Smooth muscle cell (in vitro differentiated cells): ENCODE data around the gene OS9. TPM values are rescaled to one million over a fixed set of nuclear protein-coding genes. Genes with fewer than 3 reads are reported as not detected.

Experiments
- microRNA-seq: library from miRNA; unstranded; fragments of <30 nt; microRNA quantifications from one replicate; pipeline ENCODE4, GENCODE V29; 2016; ENCODE audit warnings: borderline number of aligned reads
- polyA plus RNA-seq: library from polyadenylated mRNA; unstranded; fragments of >200 nt; fragmentation: Nextera tagmentation; extraction: Ambion mirVana; gene quantifications from 2 replicates; pipeline ENCODE4 v1.2.1, GENCODE V29; 2016
- total RNA-seq: library from RNA; depleted of rRNA; stranded (reverse); fragments of >200 nt; gene quantifications from 2 replicates; pipeline ENCODE4 v1.2.3, GENCODE V29; 2014

The OS9 gene
- total and polyA plus RNA-seq, 2 experiments from 2014 or later, result 179 to 236 TPM

Small RNA genes lying within 50 kb of the gene (microRNA-seq; reads per million reads assigned to microRNA genes)
- not detected for gene MIR6759

Other genes starting within 250 kb of the OS9 start
- gene INHBE, start 238.8 kb upstream of the OS9 start, total RNA-seq, result 5.4 and 11.5 TPM in 2 replicates
- gene INHBE, start 238.8 kb upstream of the OS9 start, polyA plus RNA-seq, result 2.1 and 2.3 TPM in 2 replicates
- 1.4 and 1.5 TPM in 2 replicates for gene GLI1, start 234.3 kb upstream of the OS9 start, total RNA-seq
- gene GLI1, start 234.3 kb upstream of the OS9 start, polyA plus RNA-seq, result 0.50 and 1.2 TPM in 2 replicates
- 1.3 TPM in 1 of 2 replicates, not detected in the other for gene ARHGAP9, start 214.3 kb upstream of the OS9 start, total RNA-seq
- not detected in 2 replicates for gene ARHGAP9, start 214.3 kb upstream of the OS9 start, polyA plus RNA-seq
- gene MARS1, start 206.1 kb upstream of the OS9 start, total RNA-seq, result 192 and 629 TPM in 2 replicates
- gene MARS1, start 206.1 kb upstream of the OS9 start, polyA plus RNA-seq, result 186 and 187 TPM in 2 replicates
- gene DDIT3, start 173.6 kb upstream of the OS9 start, total RNA-seq, result 25.8 and 28.4 TPM in 2 replicates
- 27.8 and 43.5 TPM in 2 replicates for gene DDIT3, start 173.6 kb upstream of the OS9 start, polyA plus RNA-seq
- 3.7 and 9.1 TPM in 2 replicates for gene MBD6, start 171.3 kb upstream of the OS9 start, total RNA-seq
- gene MBD6, start 171.3 kb upstream of the OS9 start, polyA plus RNA-seq, result 11.7 and 18.4 TPM in 2 replicates
- gene DCTN2, start 146.9 kb upstream of the OS9 start, total RNA-seq, result 88.0 and 107 TPM in 2 replicates
- 119 and 127 TPM in 2 replicates for gene DCTN2, start 146.9 kb upstream of the OS9 start, polyA plus RNA-seq
- 2.2 and 2.8 TPM in 2 replicates for gene KIF5A, start 144.1 kb upstream of the OS9 start, total RNA-seq
- 0.34 and 0.53 TPM in 2 replicates for gene KIF5A, start 144.1 kb upstream of the OS9 start, polyA plus RNA-seq
- gene PIP4K2C, start 102.9 kb upstream of the OS9 start, total RNA-seq, result 39.5 and 53.8 TPM in 2 replicates
- 33.3 and 41.1 TPM in 2 replicates for gene PIP4K2C, start 102.9 kb upstream of the OS9 start, polyA plus RNA-seq
- 28.9 and 29.4 TPM in 2 replicates for gene DTX3, start 89.3 kb upstream of the OS9 start, total RNA-seq
- gene DTX3, start 89.3 kb upstream of the OS9 start, polyA plus RNA-seq, result 43.0 and 48.2 TPM in 2 replicates
- 13.9 and 18.5 TPM in 2 replicates for gene ARHGEF25, start 82.7 kb upstream of the OS9 start, total RNA-seq
- 1.5 and 3.8 TPM in 2 replicates for gene ARHGEF25, start 82.7 kb upstream of the OS9 start, polyA plus RNA-seq
- gene B4GALNT1, start 60.9 kb upstream of the OS9 start, total RNA-seq, result 1.7 and 1.8 TPM in 2 replicates
- gene B4GALNT1, start 60.9 kb upstream of the OS9 start, polyA plus RNA-seq, result 2.1 and 5.6 TPM in 2 replicates
- gene AGAP2, start 44.6 kb downstream of the OS9 start, total RNA-seq, result not detected in 2 replicates
- not detected in 2 replicates for gene AGAP2, start 44.6 kb downstream of the OS9 start, polyA plus RNA-seq
- 68.0 and 105 TPM in 2 replicates for gene TSPAN31, start 50.9 kb downstream of the OS9 start, total RNA-seq
- gene TSPAN31, start 50.9 kb downstream of the OS9 start, polyA plus RNA-seq, result 48.6 and 55.1 TPM in 2 replicates
- 144 and 158 TPM in 2 replicates for gene CDK4, start 58.2 kb downstream of the OS9 start, total RNA-seq
- 215 and 235 TPM in 2 replicates for gene CDK4, start 58.2 kb downstream of the OS9 start, polyA plus RNA-seq
- gene MARCHF9, start 61.0 kb downstream of the OS9 start, total RNA-seq, result 6.5 and 8.6 TPM in 2 replicates
- gene MARCHF9, start 61.0 kb downstream of the OS9 start, polyA plus RNA-seq, result 3.7 and 6.8 TPM in 2 replicates
- 0.81 and 0.90 TPM in 2 replicates for gene CYP27B1, start 72.9 kb downstream of the OS9 start, total RNA-seq
- 1.3 and 1.7 TPM in 2 replicates for gene CYP27B1, start 72.9 kb downstream of the OS9 start, polyA plus RNA-seq
- 4.1 and 7.7 TPM in 2 replicates for gene METTL1, start 78.0 kb downstream of the OS9 start, total RNA-seq
- 20.3 and 24.9 TPM in 2 replicates for gene METTL1, start 78.0 kb downstream of the OS9 start, polyA plus RNA-seq
- gene EEF1AKMT3, start 78.5 kb downstream of the OS9 start, total RNA-seq, result 6.2 and 8.0 TPM in 2 replicates
- 9.0 and 9.9 TPM in 2 replicates for gene EEF1AKMT3, start 78.5 kb downstream of the OS9 start, polyA plus RNA-seq
- gene TSFM, start 88.7 kb downstream of the OS9 start, total RNA-seq, result 14.5 and 16.8 TPM in 2 replicates
- 24.0 and 28.5 TPM in 2 replicates for gene TSFM, start 88.7 kb downstream of the OS9 start, polyA plus RNA-seq
- 7.0 and 17.1 TPM in 2 replicates for gene AVIL, start 124.6 kb downstream of the OS9 start, total RNA-seq
- 1.2 and 9.1 TPM in 2 replicates for gene AVIL, start 124.6 kb downstream of the OS9 start, polyA plus RNA-seq
- 77.4 and 86.7 TPM in 2 replicates for gene CTDSP2, start 152.6 kb downstream of the OS9 start, total RNA-seq
- 61.7 and 62.0 TPM in 2 replicates for gene CTDSP2, start 152.6 kb downstream of the OS9 start, polyA plus RNA-seq
- 2.7 and 3.9 TPM in 2 replicates for gene ATP23, start 247.4 kb downstream of the OS9 start, total RNA-seq
- gene ATP23, start 247.4 kb downstream of the OS9 start, polyA plus RNA-seq, result 9.8 and 10.4 TPM in 2 replicates